OCI-LY3 (cell line): ENCODE measurements around the gene RNF220.

Experiments
- H2AFZ ChIP-seq: fragments of 200-600, 300-600 bp; shearing (Covaris generic); 2 replicates; pipeline ENCODE4 v1.6.0; 2014; ENCODE audit warnings: antibody characterized with exemption, low read depth, low read length
- H3K27ac ChIP-seq: fragments of 200-600, 300-600 bp; sonication (generic); 2 replicates; pipeline ENCODE4 v1.5.1; 2014; ENCODE audit warnings: mild to moderate bottlenecking, low read length, moderate library complexity, mixed read lengths
- H3K27me3 ChIP-seq: fragments of 200-600, 300-600 bp; sonication (generic); 2 replicates; pipeline ENCODE4 v1.6.1; 2014; ENCODE audit warnings: low read depth, low read length, mixed read lengths
- H3K36me3 ChIP-seq: fragments of 200-600, 300-600 bp; sonication (generic); replicated peaks from 2 replicates; pipeline ENCODE3; 2014; ENCODE audit warnings: low read depth, low read length, mixed read lengths
- H3K4me1 ChIP-seq: fragments of 300-600, 200-600 bp; sonication (generic); 2 replicates; pipeline ENCODE4 v1.6.1; 2014; ENCODE audit warnings: low read length, mixed read lengths
- H3K4me2 ChIP-seq: fragments of 200-600, 300-600 bp; sonication (generic); 2 replicates; pipeline ENCODE4 v1.6.1; 2014; ENCODE audit warnings: low read length, mixed read lengths
- H3K4me3 ChIP-seq: fragments of 300-600, 200-600 bp; sonication (generic); 2 replicates; pipeline ENCODE4 v1.5.1; 2014; ENCODE audit warnings: antibody characterized with exemption, mild to moderate bottlenecking, low read length, moderate library complexity
- H3K79me2 ChIP-seq: fragments of 300-600, 200-600 bp; shearing (Covaris generic); 2 replicates; pipeline ENCODE4 v1.6.1; 2014; ENCODE audit warnings: mild to moderate bottlenecking, low read length, mixed read lengths
- H3K9ac ChIP-seq: fragments of 300-600, 200-600 bp; shearing (Covaris generic); 2 replicates; pipeline ENCODE4 v1.6.0; 2014; ENCODE audit warnings: mild to moderate bottlenecking, low read length, moderate library complexity
- H3K9me3 ChIP-seq: fragments of 200-600, 300-600 bp; shearing (Covaris generic); 2 replicates; pipeline ENCODE4 v1.6.1; 2014; ENCODE audit warnings: low read length, mixed read lengths; ENCODE audit not compliant: insufficient read depth
- H4K20me1 ChIP-seq: fragments of 200-600, 300-600 bp; sonication (generic); 2 replicates; pipeline ENCODE4 v1.6.1; 2016; ENCODE audit warnings: low read length, mixed read lengths; ENCODE audit not compliant: insufficient read depth
- EZH2phosphoT487 ChIP-seq: fragments of 200-600 bp; shearing (Covaris generic); IDR thresholded peaks from 2 replicates; pipeline ENCODE4 v1.6.1; 2018; ENCODE audit warnings: antibody characterized with exemption, mixed run types, low read depth
- TF ChIP-seq, protein P1 (sequence below): fragments of 200-600, 300-600 bp; sonication (generic); IDR thresholded peaks from 2 replicates; pipeline ENCODE4 v1.5.1; 2014; ENCODE audit warnings: antibody characterized with exemption, low read length, low read depth

Gene RNF220

DNA sequence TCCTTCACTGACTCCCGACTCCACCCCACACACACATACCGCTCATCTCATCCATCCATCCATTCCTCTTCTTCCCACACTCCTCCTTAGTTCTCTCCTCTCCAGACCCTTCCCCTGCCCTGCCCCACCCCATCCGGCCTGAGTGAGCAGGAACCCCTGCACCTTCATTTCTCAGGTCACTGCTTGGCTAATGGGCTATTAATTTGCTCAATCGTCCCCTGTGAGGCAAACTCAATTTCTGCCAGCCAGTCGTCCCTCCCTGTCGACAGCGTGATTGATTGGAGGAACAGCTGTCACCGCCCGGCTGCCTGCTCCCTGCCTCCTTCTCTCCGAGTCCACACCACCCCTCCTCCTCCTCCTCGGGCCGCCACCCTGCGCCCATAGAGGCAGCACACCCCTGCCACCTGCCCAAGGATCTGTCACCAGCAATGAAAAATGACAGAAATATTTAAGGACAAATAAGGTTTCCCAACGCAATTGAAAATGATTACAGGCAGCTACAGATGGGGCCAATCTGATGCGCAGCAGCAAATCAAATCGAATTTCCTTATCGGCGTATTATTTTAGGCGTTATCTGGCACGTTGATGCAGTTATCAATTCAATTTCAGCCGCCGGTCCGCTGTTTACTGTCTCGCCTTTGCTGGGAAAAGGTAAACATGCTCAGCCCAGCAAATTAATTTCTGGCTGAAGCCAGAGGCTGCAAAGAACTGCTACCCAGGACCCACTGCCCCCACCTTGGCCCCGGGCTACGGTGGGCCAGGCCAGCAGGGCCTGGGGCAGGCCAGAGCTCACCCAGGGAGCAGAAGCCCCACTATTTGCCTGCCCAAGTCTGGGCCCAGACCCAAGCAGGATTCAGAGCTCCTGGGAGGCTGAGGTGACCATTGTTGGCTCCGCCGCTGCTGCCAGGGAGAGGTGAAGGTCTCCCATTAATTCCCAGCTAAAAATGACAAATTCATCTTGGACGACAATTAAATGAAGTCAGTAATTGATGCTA is 197.9 kb downstream of the RNF220 start:
- no peaks in the 10 kb centered on the region for H4K20me1 ChIP-seq
- H3K9me3 ChIP-seq = no peaks in the 10 kb centered on the region
- no peaks in the 10 kb centered on the region; the same call in 1 of the 2 replicates for H3K27me3 ChIP-seq
- no peak for TF ChIP-seq EZH2phosphoT487
- TF ChIP-seq, protein P1, sequence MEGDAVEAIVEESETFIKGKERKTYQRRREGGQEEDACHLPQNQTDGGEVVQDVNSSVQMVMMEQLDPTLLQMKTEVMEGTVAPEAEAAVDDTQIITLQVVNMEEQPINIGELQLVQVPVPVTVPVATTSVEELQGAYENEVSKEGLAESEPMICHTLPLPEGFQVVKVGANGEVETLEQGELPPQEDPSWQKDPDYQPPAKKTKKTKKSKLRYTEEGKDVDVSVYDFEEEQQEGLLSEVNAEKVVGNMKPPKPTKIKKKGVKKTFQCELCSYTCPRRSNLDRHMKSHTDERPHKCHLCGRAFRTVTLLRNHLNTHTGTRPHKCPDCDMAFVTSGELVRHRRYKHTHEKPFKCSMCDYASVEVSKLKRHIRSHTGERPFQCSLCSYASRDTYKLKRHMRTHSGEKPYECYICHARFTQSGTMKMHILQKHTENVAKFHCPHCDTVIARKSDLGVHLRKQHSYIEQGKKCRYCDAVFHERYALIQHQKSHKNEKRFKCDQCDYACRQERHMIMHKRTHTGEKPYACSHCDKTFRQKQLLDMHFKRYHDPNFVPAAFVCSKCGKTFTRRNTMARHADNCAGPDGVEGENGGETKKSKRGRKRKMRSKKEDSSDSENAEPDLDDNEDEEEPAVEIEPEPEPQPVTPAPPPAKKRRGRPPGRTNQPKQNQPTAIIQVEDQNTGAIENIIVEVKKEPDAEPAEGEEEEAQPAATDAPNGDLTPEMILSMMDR = no peak
- H3K27ac ChIP-seq = no peak overlapping the region
- no peak overlapping the region for H3K4me3 ChIP-seq
- no peaks in the 10 kb centered on the region for H3K4me1 ChIP-seq
- no peak overlapping the region for H3K9ac ChIP-seq
- H2AFZ ChIP-seq = no peak overlapping the region
- H3K4me2 ChIP-seq = no peak overlapping the region
- no peaks in the 10 kb centered on the region for H3K36me3 ChIP-seq
- H3K79me2 ChIP-seq = no peaks in the 10 kb centered on the region

DNA sequence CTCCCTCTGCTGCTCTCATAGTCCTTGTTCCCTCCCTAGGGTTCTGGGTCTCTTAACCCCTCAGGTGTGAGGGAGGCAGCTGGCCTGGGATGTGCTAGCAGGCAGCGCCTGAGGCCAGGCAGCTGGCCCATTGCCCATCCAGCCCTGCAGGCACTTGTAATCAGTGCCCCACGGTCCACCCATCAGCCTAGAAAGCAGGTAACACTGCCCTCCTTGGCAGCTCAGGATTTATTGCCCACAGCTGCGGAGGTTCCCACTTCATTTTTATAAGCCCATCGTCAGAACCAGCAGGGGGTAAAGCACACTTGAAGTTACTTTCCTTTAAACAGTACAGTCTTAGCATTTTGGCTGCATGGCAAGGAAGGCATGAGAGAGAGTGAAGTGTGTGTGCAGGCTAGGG is 198.7 kb downstream of the RNF220 start:
- no peak overlapping the region for H3K9ac ChIP-seq
- no peak overlapping the region for H3K4me2 ChIP-seq
- no peaks in the 10 kb centered on the region for H3K79me2 ChIP-seq
- no peaks in the 10 kb centered on the region for H3K36me3 ChIP-seq
- no peak overlapping the region for H3K4me3 ChIP-seq
- H3K27me3 ChIP-seq = no peaks in the 10 kb centered on the region; the same call in 1 of the 2 replicates
- no peak overlapping the region for H3K27ac ChIP-seq
- H4K20me1 ChIP-seq = no peaks in the 10 kb centered on the region
- H3K9me3 ChIP-seq = no peaks in the 10 kb centered on the region
- H3K4me1 ChIP-seq = no peaks in the 10 kb centered on the region
- no peak overlapping the region for H2AFZ ChIP-seq
- no peak for TF ChIP-seq EZH2phosphoT487
- TF ChIP-seq, protein P1 = no peak

DNA sequence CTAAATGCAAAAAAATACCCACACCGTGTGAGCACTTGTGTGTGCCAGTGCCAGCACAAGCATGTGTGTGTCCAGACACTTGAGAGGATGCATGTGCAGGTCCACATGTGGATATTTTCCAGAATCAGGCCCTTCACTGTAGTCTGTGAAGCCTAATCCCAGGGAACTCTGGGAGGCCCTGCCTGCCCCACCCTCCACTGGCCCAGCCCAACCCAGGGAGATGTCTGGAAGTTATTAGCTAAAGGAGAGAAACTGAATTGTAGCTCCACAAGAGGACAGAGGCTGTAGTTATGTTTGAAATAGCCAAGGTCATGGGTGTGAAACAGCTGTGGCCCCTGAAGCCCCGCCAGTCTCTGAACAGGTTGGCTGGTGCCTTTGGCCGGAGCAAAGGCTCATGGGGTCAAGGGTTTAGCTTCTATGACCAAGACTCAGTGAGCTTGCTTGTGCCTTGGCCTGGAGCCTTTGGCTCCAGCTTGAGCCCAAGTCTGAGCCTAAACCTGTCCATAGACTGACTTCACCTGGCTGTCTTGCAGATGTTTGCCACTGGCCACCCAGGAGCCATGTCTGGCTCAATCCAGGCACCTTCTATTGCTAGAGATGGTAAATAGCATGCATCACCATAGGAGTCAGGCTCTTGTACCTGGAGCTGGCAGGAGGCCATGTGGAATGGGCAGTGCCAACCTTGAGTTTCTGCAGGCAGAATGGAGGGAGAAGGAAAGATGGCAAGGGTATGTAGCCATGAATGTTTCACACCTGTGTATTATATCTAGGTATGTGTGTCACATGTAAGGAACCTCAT is 199.3 kb downstream of the RNF220 start:
- TF ChIP-seq EZH2phosphoT487 = no peak
- TF ChIP-seq, protein P1 = no peak

More for the DNA sequence above, 199.3 kb downstream of the RNF220 start:
- Histone ChIP-seq H4K20me1 (no peaks in the 10 kb centered on the region), H3K4me3 (no peak overlapping the region), H3K9ac (no peak overlapping the region), H3K79me2 (no peaks in the 10 kb centered on the region), H3K4me1 (no peaks in the 10 kb centered on the region), H3K36me3 (no peaks in the 10 kb centered on the region), H2AFZ (no peak overlapping the region), H3K9me3 (no peaks in the 10 kb centered on the region), H3K27me3 (no peaks in the 10 kb centered on the region; the same call in 1 of the 2 replicates), H3K4me2 (no peak overlapping the region), H3K27ac (no peak overlapping the region)
